ENCODE data around the gene TMEM52. TPM values are rescaled to one million over a fixed set of nuclear protein-coding genes. Genes with fewer than 3 reads are reported as not detected.

The TMEM52 gene
- polyA plus RNA-seq, 2 donors = 2.1 TPM

Other genes starting within 250 kb of the TMEM52 start
- 10 to 100 TPM; 12.0 to 17.9 TPM for gene SLC35E2B, start 226.5 kb downstream of the TMEM52 start, polyA plus RNA-seq
- gene CDK11A, start 194.9 kb downstream of the TMEM52 start, polyA plus RNA-seq = 10 to 100 TPM; 15.4 to 56.7 TPM
- gene NADK, start 140.8 kb downstream of the TMEM52 start, polyA plus RNA-seq = 10 to 100 TPM; 32.1 to 39.7 TPM
- gene GNB1, start 28.2 kb downstream of the TMEM52 start, polyA plus RNA-seq = 10 to 100 TPM; 43.3 to 66.1 TPM
- gene CALML6, start 4.0 kb downstream of the TMEM52 start, polyA plus RNA-seq = under 1 TPM; 0.22 to 0.83 TPM
- gene CFAP74, start 84.5 kb upstream of the TMEM52 start, polyA plus RNA-seq = under 1 TPM; 0.04 TPM
- gene GABRD, start 100.1 kb upstream of the TMEM52 start, polyA plus RNA-seq = under 1 TPM; 0.27 to 0.90 TPM
- 10 to 100 TPM; 21.2 to 34.3 TPM for gene PRKCZ, start 131.1 kb upstream of the TMEM52 start, polyA plus RNA-seq

All from esophagus (tissue), 2 donors.